A549 treated with GW870086 at 1 μM for 4 hours (cell line): ENCODE measurements around the gene GPC3. TPM values are rescaled to one million over a fixed set of nuclear protein-coding genes. Genes with fewer than 3 reads are reported as not detected.

Source experiments
- total RNA-seq: library from RNA; stranded (reverse); fragments of 200-300 nt; extraction: Qiagen RNA extraction; gene quantifications from 5 replicates; pipeline ENCODE4 v1.2.3, GENCODE V29; 2022; ENCODE audit warnings: low read depth

Gene GPC3
- total RNA-seq: 0.15 TPM in 1 of 5 replicates, not detected in the others

DNA sequence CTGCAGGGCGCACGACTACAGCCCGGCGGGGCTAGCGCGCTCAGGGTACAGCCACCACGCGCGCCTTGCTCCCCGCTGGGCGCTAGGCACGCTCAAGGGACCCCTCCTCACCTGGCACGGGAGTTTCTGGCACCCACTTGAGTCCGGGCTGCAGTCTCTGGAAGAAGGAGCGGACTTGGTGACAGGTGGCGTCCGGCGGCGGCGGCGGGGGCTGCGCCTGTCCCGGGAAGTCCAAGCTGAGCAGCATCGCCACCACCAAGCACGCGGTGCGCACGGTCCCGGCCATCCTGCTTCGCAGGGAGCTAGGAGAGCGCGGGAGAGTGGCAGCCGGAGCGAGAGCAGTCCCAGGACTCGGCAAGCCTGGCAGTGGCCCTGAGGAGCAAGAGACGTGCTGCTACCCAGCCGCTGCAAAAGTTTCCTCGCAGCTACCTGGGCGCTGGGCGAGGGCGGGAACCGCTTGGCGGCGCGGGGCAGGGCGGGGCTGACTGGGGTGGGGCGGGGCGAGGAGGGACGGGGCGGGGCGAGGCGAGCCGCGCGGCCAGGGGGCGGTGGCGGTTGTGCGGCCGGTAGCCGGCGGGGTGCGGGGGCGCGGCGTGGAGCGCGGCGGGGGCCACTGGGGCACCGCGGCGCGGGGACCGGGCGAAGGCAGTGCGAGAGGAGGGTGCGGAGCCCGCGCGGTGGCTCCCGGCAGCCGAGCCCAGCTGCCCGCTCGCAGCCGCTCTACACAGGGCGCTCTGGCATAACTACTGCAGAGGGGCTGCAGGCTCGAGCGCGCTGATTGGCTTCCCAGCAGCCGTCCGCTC, at the start of gene GPC3:
TSS of gene GPC3 (minus strand) at position 431 of the 803 bp plus-strand sequence.

